Measurements from ENCODE around the gene MACROH2A2. TPM values are rescaled to one million over a fixed set of nuclear protein-coding genes. Genes with fewer than 3 reads are reported as not detected.

Gene MACROH2A2
- total RNA-seq, 1 donor from 2014 or later = 31.2 TPM

DNA sequence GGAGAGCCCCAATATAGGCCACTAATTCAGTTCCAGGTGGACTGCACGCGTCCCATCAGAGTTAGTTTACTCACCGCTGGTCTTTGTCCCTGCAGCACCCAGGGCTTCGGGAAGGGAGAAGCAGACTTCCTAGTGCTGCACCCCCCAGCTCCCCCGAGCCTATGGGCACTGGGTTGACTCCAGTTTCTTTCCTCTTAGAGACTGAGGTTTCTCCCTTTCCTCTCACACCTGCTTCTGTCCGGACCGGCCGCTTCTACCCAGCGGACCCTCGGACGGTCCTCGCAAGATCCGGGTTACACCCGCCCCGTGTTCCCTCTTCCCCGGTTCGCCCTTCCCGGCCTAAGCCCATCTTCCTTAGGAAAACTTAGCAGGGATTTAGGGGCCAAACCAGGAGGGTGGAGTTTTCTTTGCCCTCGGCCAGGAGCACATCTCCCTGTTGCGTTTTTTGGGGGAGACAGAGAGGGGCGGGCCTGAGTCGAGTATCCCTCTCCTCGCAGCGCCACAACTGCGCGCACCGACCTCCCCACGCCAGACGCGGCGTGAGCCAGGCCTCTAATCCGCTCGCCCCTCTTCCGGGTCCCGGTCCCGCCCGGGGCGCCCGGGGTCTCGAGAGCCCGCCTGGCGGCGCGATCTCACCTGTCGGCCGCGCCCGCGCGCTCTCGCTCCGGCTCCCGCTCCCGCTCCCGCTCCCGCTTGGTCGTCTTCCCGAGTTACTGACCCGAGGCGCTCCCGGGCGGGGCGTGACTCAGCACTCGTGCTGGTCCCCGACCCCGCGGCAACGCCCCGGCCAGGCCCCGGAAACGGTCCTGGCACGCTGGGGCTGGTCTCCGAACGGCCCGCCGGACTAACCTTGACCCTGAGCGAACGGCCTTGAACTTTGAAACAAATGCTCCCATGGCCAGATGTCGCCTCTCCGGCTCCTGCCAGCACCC lies 79.7 kb downstream of the MACROH2A2 start, which contains the start of gene AIFM2:
Gene AIFM2, minus strand, starts transcription at position 728 of the 932 bp plus-strand sequence. CDS start 8,741 bp downstream, outside the sequence.
- peak within 1 kb of the TSS; percentile 93 for H3K27ac Mint-ChIP-seq (ENCODE audit: unreplicated experiment)
- H3K27me3 Mint-ChIP-seq (ENCODE audit: unreplicated experiment) = no peaks in the 10 kb centered on the region
- peaks cover 5% of the 10 kb centered on the region for H3K36me3 Mint-ChIP-seq (ENCODE audit: unreplicated experiment)
- TF ChIP-seq, protein P1, sequence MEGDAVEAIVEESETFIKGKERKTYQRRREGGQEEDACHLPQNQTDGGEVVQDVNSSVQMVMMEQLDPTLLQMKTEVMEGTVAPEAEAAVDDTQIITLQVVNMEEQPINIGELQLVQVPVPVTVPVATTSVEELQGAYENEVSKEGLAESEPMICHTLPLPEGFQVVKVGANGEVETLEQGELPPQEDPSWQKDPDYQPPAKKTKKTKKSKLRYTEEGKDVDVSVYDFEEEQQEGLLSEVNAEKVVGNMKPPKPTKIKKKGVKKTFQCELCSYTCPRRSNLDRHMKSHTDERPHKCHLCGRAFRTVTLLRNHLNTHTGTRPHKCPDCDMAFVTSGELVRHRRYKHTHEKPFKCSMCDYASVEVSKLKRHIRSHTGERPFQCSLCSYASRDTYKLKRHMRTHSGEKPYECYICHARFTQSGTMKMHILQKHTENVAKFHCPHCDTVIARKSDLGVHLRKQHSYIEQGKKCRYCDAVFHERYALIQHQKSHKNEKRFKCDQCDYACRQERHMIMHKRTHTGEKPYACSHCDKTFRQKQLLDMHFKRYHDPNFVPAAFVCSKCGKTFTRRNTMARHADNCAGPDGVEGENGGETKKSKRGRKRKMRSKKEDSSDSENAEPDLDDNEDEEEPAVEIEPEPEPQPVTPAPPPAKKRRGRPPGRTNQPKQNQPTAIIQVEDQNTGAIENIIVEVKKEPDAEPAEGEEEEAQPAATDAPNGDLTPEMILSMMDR (IDR thresholded peaks at IDR 0.05) = no peak
- peak; percentile 91 for DNase-seq (ENCODE audit: extremely low spot score, unreplicated experiment)
- H3K4me1 Mint-ChIP-seq (ENCODE audit: unreplicated experiment) = peaks cover 31% of the 10 kb centered on the region
- no peaks in the 10 kb centered on the region for H3K9me3 Mint-ChIP-seq (ENCODE audit: unreplicated experiment)
- H3K4me3 Mint-ChIP-seq (ENCODE audit: unreplicated experiment) = peak within 1 kb of the TSS; percentile 84

GRCh38 chr10:70135046-70135445 lies 82.4 kb downstream of the MACROH2A2 start:
- Mint-ChIP-seq H3K4me3 (ENCODE audit: unreplicated experiment) (no peak overlapping the region), H3K4me1 (ENCODE audit: unreplicated experiment) (peaks cover 31% of the 10 kb centered on the region), H3K27me3 (ENCODE audit: unreplicated experiment) (no peaks in the 10 kb centered on the region), H3K9me3 (ENCODE audit: unreplicated experiment) (no peaks in the 10 kb centered on the region), H3K36me3 (ENCODE audit: unreplicated experiment) (peaks cover 13% of the 10 kb centered on the region), H3K27ac (ENCODE audit: unreplicated experiment) (no peak overlapping the region)
- TF ChIP-seq, protein P1 (IDR thresholded peaks at IDR 0.05) = no peak
- DNase-seq (ENCODE audit: extremely low spot score, unreplicated experiment) = no peak

DNA sequence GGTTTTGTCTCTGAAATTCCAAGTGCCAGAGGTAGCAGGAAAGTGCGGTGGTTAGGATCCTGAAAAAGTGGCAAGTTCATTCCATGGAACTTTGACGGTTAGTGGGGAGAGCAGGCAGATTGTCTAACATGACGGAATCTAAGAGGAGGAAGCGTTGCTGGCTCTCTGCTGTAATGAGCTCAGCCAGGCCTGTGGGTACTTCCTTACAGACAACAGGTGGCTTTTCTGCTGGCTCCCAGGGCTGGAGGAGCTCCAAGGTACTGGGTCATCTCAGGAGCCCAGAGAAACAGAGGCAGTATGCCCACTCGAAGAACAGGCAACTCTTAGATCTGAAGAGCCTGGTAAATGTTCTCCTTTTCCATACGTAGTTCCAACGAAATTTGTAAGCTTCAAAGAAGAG lies 83.0 kb downstream of the MACROH2A2 start:
- Mint-ChIP-seq H3K36me3 (ENCODE audit: unreplicated experiment) (peaks cover 13% of the 10 kb centered on the region), H3K4me1 (ENCODE audit: unreplicated experiment) (peaks cover 25% of the 10 kb centered on the region), H3K9me3 (ENCODE audit: unreplicated experiment) (no peaks in the 10 kb centered on the region), H3K27me3 (ENCODE audit: unreplicated experiment) (no peaks in the 10 kb centered on the region), H3K27ac (ENCODE audit: unreplicated experiment) (no peak overlapping the region), H3K4me3 (ENCODE audit: unreplicated experiment) (no peak overlapping the region)
- DNase-seq (ENCODE audit: extremely low spot score, unreplicated experiment) = no peak
- TF ChIP-seq, protein P1 (IDR thresholded peaks at IDR 0.05) = no peak

- Mint-ChIP-seq H3K9me3 (ENCODE audit: unreplicated experiment) (no peaks in the 10 kb centered on the region), H3K27me3 (ENCODE audit: unreplicated experiment) (no peaks in the 10 kb centered on the region), H3K4me1 (ENCODE audit: unreplicated experiment) (peaks cover 11% of the 10 kb centered on the region), H3K36me3 (ENCODE audit: unreplicated experiment) (peaks cover 13% of the 10 kb centered on the region), H3K4me3 (ENCODE audit: unreplicated experiment) (no peak overlapping the region), H3K27ac (ENCODE audit: unreplicated experiment) (no peak overlapping the region)
- TF ChIP-seq, protein P1 (IDR thresholded peaks at IDR 0.05) = no peak
- no peak for DNase-seq (ENCODE audit: extremely low spot score, unreplicated experiment)
Observed at GRCh38 chr10:70137135-70137534, 84.5 kb downstream of the MACROH2A2 start.
